ENCODE measurements around the gene RIPK4. TPM values are rescaled to one million over a fixed set of nuclear protein-coding genes. Genes with fewer than 3 reads are reported as not detected.

Gene RIPK4
- polyA plus RNA-seq, 1 donor from 2014 or later: not detected

GRCh38 chr21:41794600-41794999 lies 27.7 kb upstream of the RIPK4 start:
- H3K4me3 ChIP-seq (ENCODE audit: low read length): no peak overlapping the region
- H2AFZ ChIP-seq (ENCODE audit: low read depth, low read length): no peak overlapping the region
- no peak for TF ChIP-seq TAF1 (IDR thresholded peaks at IDR 0.05; ENCODE audit: low read depth)
- TF ChIP-seq SMC3 (conservative IDR thresholded peaks at IDR 0.05; ENCODE audit: poor library complexity): no peak
- no peak for TF ChIP-seq MXI1 (conservative IDR thresholded peaks at IDR 0.05; ENCODE audit: poor library complexity, severe bottlenecking)
- no peak for TF ChIP-seq RAD21 (conservative IDR thresholded peaks at IDR 0.05)
- TF ChIP-seq EZH2 (IDR thresholded peaks at IDR 0.05; ENCODE audit: borderline replicate concordance, insufficient read depth, low read length, poor library complexity, severe bottlenecking): no peak
- TF ChIP-seq EP300 (conservative IDR thresholded peaks at IDR 0.05; ENCODE audit: poor library complexity, severe bottlenecking): no peak
- TF ChIP-seq CTCF (IDR thresholded peaks at IDR 0.05; ENCODE audit: poor library complexity, severe bottlenecking): no peak
- no peak for TF ChIP-seq REST (IDR thresholded peaks at IDR 0.05; ENCODE audit: borderline replicate concordance)
- TF ChIP-seq POLR2AphosphoS5 (IDR thresholded peaks at IDR 0.05): no peak
- no peaks in the 10 kb centered on the region for H3K9me2 ChIP-seq (ENCODE audit: insufficient read depth, low read length)
- no peak overlapping the region for H3K4me2 ChIP-seq (ENCODE audit: low read length)
- no peaks in the 10 kb centered on the region for H4K20me1 ChIP-seq (ENCODE audit: insufficient read depth)
- no peaks in the 10 kb centered on the region for H3K9me3 ChIP-seq (ENCODE audit: low read length)
- no peaks in the 10 kb centered on the region for H3K79me2 ChIP-seq (replicated peaks; ENCODE audit: insufficient read depth, low read length)
- no peaks in the 10 kb centered on the region for H3K27me3 ChIP-seq (ENCODE audit: insufficient read depth, low read depth, low read length)
- no peaks in the 10 kb centered on the region for H3F3A ChIP-seq (ENCODE audit: insufficient read depth, low read length, poor library complexity, severe bottlenecking)
- H3K36me3 ChIP-seq (ENCODE audit: insufficient read depth, low read length): no peaks in the 10 kb centered on the region
- no peak overlapping the region for H3K27ac ChIP-seq (ENCODE audit: low read length)
- no peak overlapping the region for H3K9ac ChIP-seq (ENCODE audit: low read length)

GRCh38 chr21:41792711-41793110 lies 25.9 kb upstream of the RIPK4 start:
- TF ChIP-seq MXI1 (conservative IDR thresholded peaks at IDR 0.05; ENCODE audit: poor library complexity, severe bottlenecking): no peak
- TF ChIP-seq EP300 (conservative IDR thresholded peaks at IDR 0.05; ENCODE audit: poor library complexity, severe bottlenecking): no peak
- TF ChIP-seq RAD21 (conservative IDR thresholded peaks at IDR 0.05): no peak
- TF ChIP-seq REST (IDR thresholded peaks at IDR 0.05; ENCODE audit: borderline replicate concordance): no peak
- no peak for TF ChIP-seq SMC3 (conservative IDR thresholded peaks at IDR 0.05; ENCODE audit: poor library complexity)
- no peak for TF ChIP-seq TAF1 (IDR thresholded peaks at IDR 0.05; ENCODE audit: low read depth)
- TF ChIP-seq EZH2 (IDR thresholded peaks at IDR 0.05; ENCODE audit: borderline replicate concordance, insufficient read depth, low read length, poor library complexity, severe bottlenecking): no peak
- no peak for TF ChIP-seq CTCF (IDR thresholded peaks at IDR 0.05; ENCODE audit: poor library complexity, severe bottlenecking)
- no peak for TF ChIP-seq POLR2AphosphoS5 (IDR thresholded peaks at IDR 0.05)
- H3K9ac ChIP-seq (ENCODE audit: low read length): no peak overlapping the region
- no peaks in the 10 kb centered on the region for H3K9me3 ChIP-seq (ENCODE audit: low read length)
- H3K27ac ChIP-seq (ENCODE audit: low read length): no peak overlapping the region
- no peaks in the 10 kb centered on the region for H3K9me2 ChIP-seq (ENCODE audit: insufficient read depth, low read length)
- H3K79me2 ChIP-seq (replicated peaks; ENCODE audit: insufficient read depth, low read length): no peaks in the 10 kb centered on the region
- H3K4me2 ChIP-seq (ENCODE audit: low read length): no peak overlapping the region
- no peaks in the 10 kb centered on the region for H4K20me1 ChIP-seq (ENCODE audit: insufficient read depth)
- H3K36me3 ChIP-seq (ENCODE audit: insufficient read depth, low read length): no peaks in the 10 kb centered on the region
- H3F3A ChIP-seq (ENCODE audit: insufficient read depth, low read length, poor library complexity, severe bottlenecking): no peaks in the 10 kb centered on the region
- no peak overlapping the region for H2AFZ ChIP-seq (ENCODE audit: low read depth, low read length)
- no peak overlapping the region for H3K4me3 ChIP-seq (ENCODE audit: low read length)
- H3K27me3 ChIP-seq (ENCODE audit: insufficient read depth, low read depth, low read length): no peaks in the 10 kb centered on the region
